Measurements from ENCODE around the gene RSKR.

Gene RSKR

DNA sequence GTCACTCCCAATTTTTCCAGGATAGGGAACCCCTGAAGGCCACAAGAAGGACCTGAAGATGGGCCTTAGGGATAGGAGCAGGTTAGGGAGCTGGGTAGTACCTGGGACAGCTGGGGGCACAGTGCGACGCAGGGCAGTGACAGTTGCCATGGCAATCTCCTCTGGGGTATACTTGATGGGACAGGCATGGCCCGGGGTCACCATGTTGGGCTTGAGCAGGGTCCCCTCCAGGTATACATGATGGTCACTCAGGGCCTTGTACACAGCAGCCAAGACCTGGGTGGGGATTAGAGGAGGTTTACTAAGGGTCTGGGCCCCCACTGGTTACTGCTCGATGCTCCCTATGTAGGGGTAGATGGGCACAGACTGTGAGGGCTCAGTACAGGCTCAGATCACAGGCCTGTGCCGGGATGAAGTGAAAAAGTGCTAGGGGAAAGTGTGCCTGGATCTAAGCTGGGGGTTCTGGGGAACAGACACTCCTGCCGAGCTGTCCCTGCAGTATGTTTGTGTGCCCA, 40.0 kb downstream of the RSKR start:
- Histone ChIP-seq H3K9me3 (ENCODE audit: control insufficient read depth, insufficient read depth, low read length) (no peaks in the 10 kb centered on the region), H3K27ac (ENCODE audit: low read depth, low read length) (no peak overlapping the region), H4K20me1 (ENCODE audit: control insufficient read depth, insufficient read depth, low read depth, low read length) (no peaks in the 10 kb centered on the region), H3K4me2 (ENCODE audit: low read length) (no peak overlapping the region), H3K4me1 (ENCODE audit: control insufficient read depth, low read length) (peaks cover 46% of the 10 kb centered on the region), H3K9me2 (replicated peaks; ENCODE audit: control insufficient read depth, low read length) (no peaks in the 10 kb centered on the region), H3K79me2 (ENCODE audit: control insufficient read depth, low read length) (peaks cover 19% of the 10 kb centered on the region), H3F3A (ENCODE audit: control insufficient read depth, insufficient read depth) (peaks cover 12% of the 10 kb centered on the region), H3K27me3 (ENCODE audit: control insufficient read depth, low read length) (no peaks in the 10 kb centered on the region), H3K36me3 (ENCODE audit: control insufficient read depth, low read length) (peaks cover 59% of the 10 kb centered on the region), H3K4me3 (ENCODE audit: low read length) (no peak overlapping the region)
- TF ChIP-seq, protein P1, sequence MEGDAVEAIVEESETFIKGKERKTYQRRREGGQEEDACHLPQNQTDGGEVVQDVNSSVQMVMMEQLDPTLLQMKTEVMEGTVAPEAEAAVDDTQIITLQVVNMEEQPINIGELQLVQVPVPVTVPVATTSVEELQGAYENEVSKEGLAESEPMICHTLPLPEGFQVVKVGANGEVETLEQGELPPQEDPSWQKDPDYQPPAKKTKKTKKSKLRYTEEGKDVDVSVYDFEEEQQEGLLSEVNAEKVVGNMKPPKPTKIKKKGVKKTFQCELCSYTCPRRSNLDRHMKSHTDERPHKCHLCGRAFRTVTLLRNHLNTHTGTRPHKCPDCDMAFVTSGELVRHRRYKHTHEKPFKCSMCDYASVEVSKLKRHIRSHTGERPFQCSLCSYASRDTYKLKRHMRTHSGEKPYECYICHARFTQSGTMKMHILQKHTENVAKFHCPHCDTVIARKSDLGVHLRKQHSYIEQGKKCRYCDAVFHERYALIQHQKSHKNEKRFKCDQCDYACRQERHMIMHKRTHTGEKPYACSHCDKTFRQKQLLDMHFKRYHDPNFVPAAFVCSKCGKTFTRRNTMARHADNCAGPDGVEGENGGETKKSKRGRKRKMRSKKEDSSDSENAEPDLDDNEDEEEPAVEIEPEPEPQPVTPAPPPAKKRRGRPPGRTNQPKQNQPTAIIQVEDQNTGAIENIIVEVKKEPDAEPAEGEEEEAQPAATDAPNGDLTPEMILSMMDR (IDR thresholded peaks at IDR 0.05; ENCODE audit: low read depth, low read length, poor library complexity, severe bottlenecking) = no peak
- TF ChIP-seq EZH2phosphoT487 (IDR thresholded peaks at IDR 0.05; ENCODE audit: borderline replicate concordance, low read length) = no peak

DNA sequence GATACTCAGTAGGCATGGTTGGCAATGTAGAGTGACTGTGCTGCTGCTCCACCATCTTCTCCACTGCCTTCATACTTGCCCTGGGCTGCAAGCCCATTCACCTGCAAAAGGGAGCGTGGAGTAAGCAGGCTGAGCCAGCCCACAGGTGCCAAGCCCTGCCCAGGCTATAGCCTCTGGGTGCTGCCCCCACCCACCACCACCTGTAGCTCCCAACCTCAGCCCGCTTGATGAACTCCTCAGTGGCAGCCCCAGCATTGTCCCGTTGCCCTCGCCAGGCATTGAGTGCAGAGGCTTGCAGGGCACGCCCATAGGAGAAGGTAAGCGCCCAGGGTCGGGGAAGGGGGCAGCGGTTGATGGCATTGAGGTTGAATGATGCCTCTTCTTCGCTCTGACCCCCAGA, 40.5 kb downstream of the RSKR start:
- no peak overlapping the region for H3K27ac ChIP-seq (ENCODE audit: low read depth, low read length)
- H3K4me2 ChIP-seq (ENCODE audit: low read length) = no peak overlapping the region
- no peaks in the 10 kb centered on the region for H3K9me3 ChIP-seq (ENCODE audit: control insufficient read depth, insufficient read depth, low read length)
- TF ChIP-seq, protein P1 (IDR thresholded peaks at IDR 0.05; ENCODE audit: low read depth, low read length, poor library complexity, severe bottlenecking) = no peak
- no peak for TF ChIP-seq EZH2phosphoT487 (IDR thresholded peaks at IDR 0.05; ENCODE audit: borderline replicate concordance, low read length)
- H3K4me3 ChIP-seq (ENCODE audit: low read length) = no peak overlapping the region
- H3K79me2 ChIP-seq (ENCODE audit: control insufficient read depth, low read length) = peaks cover 19% of the 10 kb centered on the region
- no peaks in the 10 kb centered on the region for H4K20me1 ChIP-seq (ENCODE audit: control insufficient read depth, insufficient read depth, low read depth, low read length)
- H3K4me1 ChIP-seq (ENCODE audit: control insufficient read depth, low read length) = peaks cover 50% of the 10 kb centered on the region
- no peaks in the 10 kb centered on the region for H3K9me2 ChIP-seq (replicated peaks; ENCODE audit: control insufficient read depth, low read length)
- H3K36me3 ChIP-seq (ENCODE audit: control insufficient read depth, low read length) = peaks cover 54% of the 10 kb centered on the region
- peaks cover 12% of the 10 kb centered on the region for H3F3A ChIP-seq (ENCODE audit: control insufficient read depth, insufficient read depth)
- H3K27me3 ChIP-seq (ENCODE audit: control insufficient read depth, low read length) = no peaks in the 10 kb centered on the region

- H3K36me3 ChIP-seq (ENCODE audit: control insufficient read depth, low read length) = peaks cover 49% of the 10 kb centered on the region
- no peak overlapping the region for H3K4me2 ChIP-seq (ENCODE audit: low read length)
- H3K9me2 ChIP-seq (replicated peaks; ENCODE audit: control insufficient read depth, low read length) = no peaks in the 10 kb centered on the region
- no peaks in the 10 kb centered on the region for H3K9me3 ChIP-seq (ENCODE audit: control insufficient read depth, insufficient read depth, low read length)
- H3K27me3 ChIP-seq (ENCODE audit: control insufficient read depth, low read length) = no peaks in the 10 kb centered on the region
- TF ChIP-seq EZH2phosphoT487 (IDR thresholded peaks at IDR 0.05; ENCODE audit: borderline replicate concordance, low read length) = no peak
- TF ChIP-seq, protein P1 (IDR thresholded peaks at IDR 0.05; ENCODE audit: low read depth, low read length, poor library complexity, severe bottlenecking) = no peak
- H4K20me1 ChIP-seq (ENCODE audit: control insufficient read depth, insufficient read depth, low read depth, low read length) = no peaks in the 10 kb centered on the region
- H3F3A ChIP-seq (ENCODE audit: control insufficient read depth, insufficient read depth) = peaks cover 11% of the 10 kb centered on the region
- peaks cover 55% of the 10 kb centered on the region for H3K4me1 ChIP-seq (ENCODE audit: control insufficient read depth, low read length)
- no peak overlapping the region for H3K27ac ChIP-seq (ENCODE audit: low read depth, low read length)
- peaks cover 19% of the 10 kb centered on the region for H3K79me2 ChIP-seq (ENCODE audit: control insufficient read depth, low read length)
- H3K4me3 ChIP-seq (ENCODE audit: low read length) = no peak overlapping the region
Observed at GRCh38 chr17:28573040-28573380, 41.0 kb downstream of the RSKR start.
